Endodermal cell (in vitro differentiated cells): ENCODE measurements around the gene C9orf78. TPM values are rescaled to one million over a fixed set of nuclear protein-coding genes. Genes with fewer than 3 reads are reported as not detected.

Source experiments
- DNase-seq: peaks from one replicate; pipeline ENCODE4 v3.0.0-alpha.2; 2017
- H3K27ac ChIP-seq: 2 replicates; pipeline ENCODE4 v1.5.1; 2013; ENCODE audit warnings: mild to moderate bottlenecking, low read depth, low read length, moderate library complexity
- H3K27me3 ChIP-seq: 2 replicates; pipeline ENCODE4 v1.6.1; 2013; ENCODE audit warnings: mild to moderate bottlenecking, low read length, moderate library complexity; ENCODE audit not compliant: insufficient read depth, control insufficient read depth, poor library complexity, severe bottlenecking
- H3K36me3 ChIP-seq: 2 replicates; pipeline ENCODE4 v1.7.0; 2013; ENCODE audit warnings: mild to moderate bottlenecking, low read length, moderate library complexity; ENCODE audit not compliant: control insufficient read depth, insufficient read depth
- H3K4me1 ChIP-seq: one replicate; pipeline ENCODE4 v1.7.0; 2013; ENCODE audit warnings: low read length; ENCODE audit not compliant: control insufficient read depth, insufficient read depth
- H3K4me3 ChIP-seq: 2 replicates; pipeline ENCODE4 v1.5.1; 2013; ENCODE audit warnings: mild to moderate bottlenecking, low read length, moderate library complexity
- H3K9ac ChIP-seq: 2 replicates; pipeline ENCODE4 v1.6.1; 2013; ENCODE audit warnings: mild to moderate bottlenecking, low read length, moderate library complexity; ENCODE audit not compliant: poor library complexity, severe bottlenecking; ENCODE audit errors: extremely low read depth
- H3K9me3 ChIP-seq: 2 replicates; pipeline ENCODE4 v1.6.1; 2013; ENCODE audit warnings: mild to moderate bottlenecking, low read length, moderate library complexity; ENCODE audit not compliant: control insufficient read depth
- H3K27ac Mint-ChIP-seq: 2 replicates; pipeline ENCODE4 v1.8.0; 2020; ENCODE audit warnings: mixed read lengths
- H3K27me3 Mint-ChIP-seq: 2 replicates; pipeline ENCODE4 v1.8.0; 2021; ENCODE audit warnings: mild to moderate bottlenecking, mixed read lengths; ENCODE audit not compliant: insufficient read depth
- H3K36me3 Mint-ChIP-seq: 2 replicates; pipeline ENCODE4 v1.8.0; 2020; ENCODE audit warnings: low read depth, mixed read lengths
- H3K4me1 Mint-ChIP-seq: 2 replicates; pipeline ENCODE4 v1.8.0; 2020; ENCODE audit warnings: mixed read lengths
- H3K4me3 Mint-ChIP-seq: 2 replicates; pipeline ENCODE4 v1.8.0; 2020; ENCODE audit warnings: mild to moderate bottlenecking, moderate library complexity, mixed read lengths
- H3K9me3 Mint-ChIP-seq: 2 replicates; pipeline ENCODE4 v1.8.0; 2020; ENCODE audit warnings: mild to moderate bottlenecking, mixed read lengths
- WGBS, 2 experiments: methylation state at CpG; one replicate each; pipeline versions ENCODE4 v1.1.5 to v1.1.7; 2013; ENCODE audit warnings: missing lambda C conversion rate in 2 of 2, mixed read lengths in 1 of 2; ENCODE audit not compliant: insufficient coverage in 1 of 2, insufficient read length in 1 of 2; 5-methylcytosine and 5-hydroxymethylcytosine counted together
- total RNA-seq, 2 donors: library from RNA; stranded (reverse); fragmentation: NEBNext Ultra II Directional in 1 of 2; extraction: Animal tissue kit (Norgen Biotek cat#: 25700) in 1 of 2; gene quantifications; 2 replicates in 1 of 2; 3 replicates in 1 of 2; pipeline ENCODE4 v1.2.1, GENCODE V29; 2021
- TF ChIP-seq, protein P1 (sequence below): fragments of 200-600 bp; sonication (generic); conservative IDR thresholded peaks from 2 replicates; pipeline ENCODE4 v1.5.0; 2021; ENCODE audit warnings: antibody characterized with exemption, mild to moderate bottlenecking

The C9orf78 gene
- total RNA-seq, 2 donors from 2014 or later: 29.9 to 34.1 TPM

DNA sequence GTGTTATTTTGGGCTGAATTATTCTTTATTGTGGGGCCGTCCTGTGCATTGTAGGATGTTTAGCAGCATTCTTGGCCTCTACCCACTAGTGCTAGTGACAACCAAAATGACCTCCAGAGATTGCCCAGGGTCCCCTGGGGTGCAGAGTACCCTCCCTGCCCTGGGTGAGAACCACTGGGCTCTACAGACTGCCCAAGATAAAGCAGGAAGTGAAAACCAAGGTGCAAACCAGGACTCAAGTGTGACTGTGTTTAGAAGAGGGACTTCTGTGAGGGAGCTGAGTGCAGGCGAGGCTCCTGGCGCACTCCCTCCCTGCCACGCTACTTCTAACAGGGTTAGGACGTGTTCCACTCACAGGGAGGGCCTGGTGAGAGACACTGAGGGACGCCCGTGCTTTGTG is 41.7 kb upstream of the C9orf78 start:
- no peak overlapping the region for H3K4me3 ChIP-seq
- H3K27ac ChIP-seq: no peak overlapping the region
- 92 to 94% methylated on average over 7 of the region's 7 CpGs for WGBS, 2 experiments
- H3K27me3 ChIP-seq: no peaks in the 10 kb centered on the region
- no peaks in the 10 kb centered on the region for H3K4me1 ChIP-seq
- Mint-ChIP-seq H3K4me3 (no peak overlapping the region), H3K4me1 (no peaks in the 10 kb centered on the region), H3K9me3 (no peaks in the 10 kb centered on the region), H3K27ac (no peak overlapping the region), H3K36me3 (peaks cover 31% of the 10 kb centered on the region), H3K27me3 (no peaks in the 10 kb centered on the region)
- peaks cover 15% of the 10 kb centered on the region for H3K36me3 ChIP-seq
- H3K9ac ChIP-seq: no peak overlapping the region
- TF ChIP-seq, protein P1, sequence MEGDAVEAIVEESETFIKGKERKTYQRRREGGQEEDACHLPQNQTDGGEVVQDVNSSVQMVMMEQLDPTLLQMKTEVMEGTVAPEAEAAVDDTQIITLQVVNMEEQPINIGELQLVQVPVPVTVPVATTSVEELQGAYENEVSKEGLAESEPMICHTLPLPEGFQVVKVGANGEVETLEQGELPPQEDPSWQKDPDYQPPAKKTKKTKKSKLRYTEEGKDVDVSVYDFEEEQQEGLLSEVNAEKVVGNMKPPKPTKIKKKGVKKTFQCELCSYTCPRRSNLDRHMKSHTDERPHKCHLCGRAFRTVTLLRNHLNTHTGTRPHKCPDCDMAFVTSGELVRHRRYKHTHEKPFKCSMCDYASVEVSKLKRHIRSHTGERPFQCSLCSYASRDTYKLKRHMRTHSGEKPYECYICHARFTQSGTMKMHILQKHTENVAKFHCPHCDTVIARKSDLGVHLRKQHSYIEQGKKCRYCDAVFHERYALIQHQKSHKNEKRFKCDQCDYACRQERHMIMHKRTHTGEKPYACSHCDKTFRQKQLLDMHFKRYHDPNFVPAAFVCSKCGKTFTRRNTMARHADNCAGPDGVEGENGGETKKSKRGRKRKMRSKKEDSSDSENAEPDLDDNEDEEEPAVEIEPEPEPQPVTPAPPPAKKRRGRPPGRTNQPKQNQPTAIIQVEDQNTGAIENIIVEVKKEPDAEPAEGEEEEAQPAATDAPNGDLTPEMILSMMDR: no peak
- no peaks in the 10 kb centered on the region for H3K9me3 ChIP-seq
- no peak for DNase-seq

DNA sequence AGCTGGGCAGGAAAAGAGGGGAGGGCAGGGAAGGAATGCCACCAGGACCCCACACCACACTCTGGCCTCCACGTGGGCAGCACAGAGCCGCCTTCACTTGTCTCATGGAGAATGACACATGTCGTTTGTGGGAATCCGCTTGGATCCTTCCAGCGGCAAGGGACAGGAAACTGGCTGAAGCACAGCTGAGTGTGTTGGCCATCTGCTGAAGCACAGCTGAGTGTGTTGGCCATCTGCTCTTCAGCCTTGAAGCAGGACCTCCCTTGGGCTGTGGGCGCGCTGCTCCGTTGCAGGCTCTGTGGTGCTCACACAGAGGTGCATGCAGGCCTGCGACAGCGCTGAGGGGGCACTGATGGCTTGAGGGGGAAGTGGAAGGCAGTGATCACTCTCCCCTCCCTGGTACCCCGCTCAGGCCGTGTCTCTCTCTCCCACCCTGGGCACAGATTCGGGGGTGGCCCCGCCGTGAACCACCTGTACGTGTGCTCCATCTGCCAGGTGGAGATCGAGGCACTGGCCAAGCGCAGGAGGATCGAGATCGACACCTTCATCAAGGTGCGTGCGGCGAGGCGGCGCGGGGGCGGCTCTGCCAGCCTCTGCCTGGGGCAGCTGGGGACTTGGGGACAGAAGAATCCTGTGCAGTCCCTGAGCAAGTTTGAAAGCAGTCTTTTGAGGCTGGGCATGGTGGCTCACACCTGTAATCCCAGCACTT is 40.8 kb upstream of the C9orf78 start:
- Mint-ChIP-seq H3K9me3 (no peaks in the 10 kb centered on the region), H3K4me3 (no peak overlapping the region), H3K27ac (no peak overlapping the region), H3K36me3 (peaks cover 31% of the 10 kb centered on the region), H3K4me1 (no peaks in the 10 kb centered on the region), H3K27me3 (no peaks in the 10 kb centered on the region)
- Histone ChIP-seq H3K27me3 (no peaks in the 10 kb centered on the region), H3K36me3 (peaks cover 10% of the 10 kb centered on the region), H3K4me3 (no peak overlapping the region), H3K4me1 (no peaks in the 10 kb centered on the region), H3K9ac (no peak overlapping the region), H3K27ac (no peak overlapping the region), H3K9me3 (no peaks in the 10 kb centered on the region)
- TF ChIP-seq, protein P1: no peak
- WGBS, 2 experiments: 93 to 96% methylated on average over 20 to 27 of the region's 27 CpGs
- DNase-seq: no peak

DNA sequence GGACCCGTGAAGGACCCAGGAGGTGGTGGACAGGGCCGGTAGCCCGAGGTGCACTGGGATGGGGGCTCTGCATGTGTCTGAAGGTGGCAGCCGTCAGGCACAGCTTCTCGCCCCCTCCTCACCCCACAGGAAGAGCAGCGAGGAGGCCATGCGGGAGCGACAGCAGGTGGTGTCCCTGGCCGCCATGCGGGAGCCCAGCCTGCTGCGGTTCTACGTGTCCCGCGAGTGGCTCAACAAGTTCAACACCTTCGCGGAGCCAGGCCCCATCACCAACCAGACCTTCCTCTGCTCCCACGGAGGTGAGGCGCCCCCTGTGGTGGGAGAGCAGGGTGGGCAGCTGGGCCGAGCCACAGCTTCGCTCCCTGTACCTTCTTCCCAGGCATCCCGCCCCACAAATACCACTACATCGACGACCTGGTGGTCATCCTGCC is 40.1 kb upstream of the C9orf78 start:
- Histone ChIP-seq H3K4me1 (no peaks in the 10 kb centered on the region), H3K27me3 (no peaks in the 10 kb centered on the region), H3K9ac (no peak overlapping the region), H3K9me3 (no peaks in the 10 kb centered on the region), H3K36me3 (peaks cover 6% of the 10 kb centered on the region), H3K4me3 (no peak overlapping the region), H3K27ac (no peak overlapping the region)
- TF ChIP-seq, protein P1: peak; percentile 61
- WGBS, 2 experiments: 77 to 89% methylated on average over 11 to 23 of the region's 23 CpGs
- peaks cover 25% of the 10 kb centered on the region for H3K36me3 Mint-ChIP-seq
- DNase-seq: peak; percentile 72
- H3K4me3 Mint-ChIP-seq: no peak overlapping the region
- H3K4me1 Mint-ChIP-seq: no peaks in the 10 kb centered on the region
- H3K27ac Mint-ChIP-seq: no peak overlapping the region
- no peaks in the 10 kb centered on the region for H3K27me3 Mint-ChIP-seq
- no peaks in the 10 kb centered on the region for H3K9me3 Mint-ChIP-seq
